Cortex of kidney (tissue), 1 donor: ENCODE measurements around the gene ZNF862.
"Not testable (repeated sequence)": the region's sequence is repeated elsewhere in the genome, so short reads cannot be mapped to it uniquely, and the experiment has no call there.

Experiments
- DNase-seq: peaks from one replicate; lab custom pipeline; 2025; lab: John Stamatoyannopoulos, UW

The ZNF862 gene

DNA sequence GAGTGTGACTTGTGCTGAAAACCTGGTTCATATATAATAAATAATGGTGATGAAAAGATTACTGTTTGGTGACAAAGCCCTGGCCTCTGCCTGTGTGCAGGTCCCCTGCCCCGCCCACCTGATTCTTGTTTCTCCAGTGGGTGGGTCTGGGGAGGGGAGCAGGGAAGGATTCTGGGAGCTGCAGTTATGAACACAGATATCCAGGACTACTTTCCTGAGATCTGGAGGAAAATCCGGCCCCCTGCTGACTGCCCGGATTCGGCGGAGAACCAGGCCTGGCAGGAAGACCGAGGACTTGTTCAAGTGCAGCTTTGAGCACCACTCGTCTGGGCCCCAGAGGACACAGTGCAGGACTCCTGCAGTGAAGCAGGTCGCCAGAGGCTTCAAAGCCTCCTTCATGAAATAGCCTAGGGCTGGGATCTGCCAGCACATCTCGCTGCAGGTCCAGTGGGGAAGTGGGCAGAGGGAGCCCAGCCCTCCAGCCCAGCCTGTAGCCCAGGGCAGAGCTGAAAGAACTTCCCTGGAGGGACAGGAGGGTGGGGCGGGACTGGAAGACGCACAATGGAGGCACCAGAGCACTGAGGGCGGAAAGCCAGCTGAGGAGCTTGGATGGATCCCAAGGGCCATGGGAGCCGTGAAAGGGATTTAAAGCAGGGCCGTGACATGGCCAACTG is 42.6 kb downstream of the ZNF862 start:
- DNase-seq = no peak

- no peak for DNase-seq
These were observed 43.4 kb downstream of the ZNF862 start for GRCh38 chr7:149881328-149882247.

DNA sequence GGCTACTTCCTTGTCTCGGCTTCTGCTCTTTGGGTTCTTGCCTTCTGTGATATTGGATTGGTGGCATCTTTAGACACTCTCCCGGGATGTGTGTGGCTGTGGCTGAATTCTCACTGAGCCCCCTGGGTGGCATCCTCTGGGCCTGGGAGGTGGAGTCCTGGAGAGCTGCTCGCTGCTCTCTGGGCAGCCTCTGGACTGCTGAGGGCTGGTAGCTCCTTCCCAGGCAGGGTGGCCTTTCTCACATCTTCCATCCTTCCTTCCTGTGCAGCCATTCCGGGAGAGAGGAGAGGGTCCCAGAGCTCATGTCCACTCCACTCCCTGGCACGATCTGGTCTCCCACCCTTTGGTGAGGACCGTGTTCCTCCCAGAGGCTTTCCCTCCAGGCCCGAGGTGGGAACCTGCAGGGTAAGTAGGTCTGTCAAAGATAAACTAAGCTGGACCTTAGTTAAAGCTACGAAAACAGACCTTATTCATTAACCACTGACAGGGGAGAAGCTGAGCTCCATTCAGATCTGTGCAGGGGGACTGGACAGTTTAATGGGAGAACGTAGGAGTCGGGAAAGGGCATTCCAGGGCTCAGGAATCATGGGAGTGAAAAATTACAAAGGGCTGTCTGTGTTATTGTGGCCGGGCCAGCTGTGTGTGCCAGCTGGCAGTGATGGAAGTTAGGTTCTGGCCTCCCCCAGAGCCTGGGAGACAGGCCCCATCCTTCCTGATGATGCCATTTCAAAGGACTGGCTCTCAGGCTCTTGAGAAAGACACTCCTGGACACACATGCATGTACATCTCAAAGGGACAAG is 44.3 kb downstream of the ZNF862 start:
- no peak for DNase-seq

DNA sequence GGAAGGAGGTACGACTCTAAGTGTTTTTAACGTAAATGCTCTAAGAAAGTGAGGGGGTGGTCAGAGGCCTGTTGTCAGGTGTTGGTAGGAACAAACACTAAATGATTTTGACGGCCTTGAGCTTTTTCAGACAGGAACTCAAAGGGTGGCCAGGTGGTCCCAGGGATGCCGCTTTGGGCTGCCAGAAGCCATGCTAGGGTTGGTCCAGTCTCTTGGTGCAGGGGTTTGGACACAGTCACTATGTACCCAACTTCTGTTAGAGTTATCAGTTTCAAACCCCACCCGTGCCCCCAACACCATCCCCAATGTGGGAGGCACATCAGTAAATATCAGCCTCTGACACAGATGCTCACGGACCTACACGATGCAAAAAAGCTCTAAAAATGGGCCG is 44.9 kb downstream of the ZNF862 start:
- no peak for DNase-seq

DNA sequence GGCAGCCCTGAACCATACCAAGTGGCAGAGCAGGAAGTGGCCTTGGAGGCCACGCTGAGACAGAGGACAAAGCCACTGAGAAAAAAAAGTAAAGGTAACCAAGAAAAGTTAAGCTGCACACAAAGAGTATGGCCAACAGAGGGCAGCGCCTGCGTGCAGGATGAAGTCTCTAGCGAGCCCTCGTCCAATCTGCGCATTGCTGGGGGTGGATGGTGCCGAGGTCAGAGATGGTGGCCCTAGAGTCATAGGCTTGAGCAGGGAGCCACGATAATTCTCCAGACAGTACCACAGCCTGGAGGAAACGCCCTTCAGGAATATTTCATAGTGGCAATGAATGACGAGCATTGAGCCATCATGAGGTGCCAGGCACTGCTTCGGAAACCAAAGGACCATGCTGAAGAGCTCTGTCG is 45.3 kb downstream of the ZNF862 start:
- no peak for DNase-seq

GRCh38 chr7:149884016-149884415 is 45.8 kb downstream of the ZNF862 start:
- DNase-seq = no peak

DNA sequence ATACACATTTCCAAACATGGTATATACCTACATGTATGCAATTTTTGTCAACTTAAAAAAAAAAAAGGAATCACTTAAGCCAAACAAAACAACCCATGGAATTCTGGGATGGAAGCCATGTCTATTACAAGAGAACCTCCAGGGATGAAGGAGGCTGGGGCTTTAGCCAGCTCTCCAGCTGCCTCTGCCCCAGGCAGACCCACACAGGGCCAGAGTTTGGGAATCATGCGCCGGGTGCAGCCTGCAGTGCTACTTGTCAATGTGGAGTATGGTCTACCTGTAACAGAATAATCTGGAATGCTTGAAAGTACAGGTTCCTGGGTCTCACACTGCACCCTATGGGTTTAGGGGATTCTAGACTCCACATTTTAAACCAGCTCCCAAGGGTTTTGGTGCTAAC is 46.4 kb downstream of the ZNF862 start:
- no peak for DNase-seq

- no peak for DNase-seq
These were observed 47.2 kb downstream of the ZNF862 start for GRCh38 chr7:149885191-149886017.

GRCh38 chr7:149886018-149886415 is 47.8 kb downstream of the ZNF862 start:
- DNase-seq = no peak

DNA sequence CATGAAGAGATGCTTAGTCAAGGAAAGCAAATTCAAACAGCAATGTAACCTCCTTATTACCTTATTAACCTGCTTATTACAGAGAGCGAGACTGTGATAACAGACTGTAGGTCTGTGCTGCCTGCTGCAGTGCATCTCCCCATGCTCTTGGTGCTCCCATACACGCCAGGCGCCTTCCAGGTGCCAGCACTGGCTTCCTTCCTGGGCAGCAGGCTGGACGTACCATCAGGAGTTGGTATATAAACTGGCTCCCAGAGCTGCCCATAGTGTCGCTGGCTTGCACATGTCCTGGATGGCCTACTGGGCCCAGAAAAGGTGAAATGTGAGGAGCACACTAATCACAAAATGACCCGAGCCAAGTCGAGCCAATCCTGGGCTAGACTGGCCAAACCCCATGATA is 49.1 kb downstream of the ZNF862 start:
- DNase-seq = no peak

DNA sequence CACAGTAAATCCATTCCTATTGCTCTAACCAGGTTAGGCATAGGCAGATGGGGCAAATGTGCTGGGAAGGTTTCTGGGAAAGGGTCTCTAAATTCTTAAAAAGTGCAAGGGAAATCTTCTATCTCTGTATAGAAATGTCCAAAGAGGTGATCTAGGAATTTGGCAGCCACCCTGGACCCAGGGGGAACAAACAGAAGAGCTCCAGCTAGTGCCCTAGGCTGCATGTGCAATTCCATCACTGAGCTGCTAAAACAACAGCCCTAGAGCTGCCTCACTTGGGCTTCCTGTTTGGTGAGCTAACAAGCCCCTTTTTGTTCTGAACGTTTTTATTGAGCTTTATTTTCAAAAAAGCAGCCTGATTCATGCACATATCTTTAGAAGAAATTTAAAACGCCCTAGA is 52.5 kb downstream of the ZNF862 start:
- DNase-seq = not testable (repeated sequence)

GRCh38 chr7:149894957-149895356 is 56.8 kb downstream of the ZNF862 start:
- not testable (repeated sequence) for DNase-seq

DNA sequence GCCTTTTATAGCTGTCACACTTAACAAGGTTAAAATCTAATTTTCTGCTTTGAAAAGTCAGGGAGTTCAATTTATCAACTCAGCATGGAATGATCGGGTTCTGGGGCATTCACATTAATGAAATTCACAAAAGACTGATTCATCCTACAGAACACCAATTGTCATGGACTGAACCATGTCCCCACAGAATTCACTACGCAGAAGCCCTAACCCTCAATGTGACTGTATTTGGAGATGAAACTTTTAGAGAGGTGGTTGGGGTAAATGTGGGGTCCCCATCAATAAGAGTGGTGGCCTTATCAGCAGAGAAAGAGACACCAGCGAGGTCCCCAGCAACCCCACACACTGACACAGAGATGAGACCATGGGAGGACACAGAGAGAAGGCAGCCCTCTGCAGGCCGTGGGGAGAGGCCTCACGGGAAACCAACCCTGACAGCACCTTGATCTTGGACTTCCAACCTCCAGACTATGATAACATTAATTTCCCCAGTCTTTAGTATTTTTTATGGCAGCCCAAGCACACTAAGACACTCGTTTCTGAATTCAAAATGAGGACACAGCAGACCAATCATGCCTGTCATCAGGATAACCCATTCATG is 69.7 kb downstream of the ZNF862 start:
- DNase-seq = not testable (repeated sequence)

DNA sequence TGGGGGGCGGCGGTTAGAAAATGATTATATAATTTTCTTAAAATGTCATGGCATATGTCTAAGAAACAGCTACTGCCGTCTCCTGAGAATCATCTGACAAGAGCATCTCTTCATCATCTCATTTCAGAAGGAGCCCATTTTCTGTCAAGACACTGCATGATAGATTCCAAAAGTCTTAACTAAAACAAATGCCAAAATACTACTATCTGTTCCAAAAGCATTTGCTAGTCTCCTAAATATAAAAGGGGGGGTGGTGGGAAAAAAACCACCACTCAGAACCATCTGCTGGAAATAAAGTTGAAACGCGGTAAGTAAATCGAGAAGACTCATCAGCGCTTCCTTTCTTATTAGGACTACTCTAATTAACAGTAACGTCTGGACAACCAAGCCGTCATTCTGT is 72.0 kb downstream of the ZNF862 start:
- DNase-seq = not testable (repeated sequence)

DNA sequence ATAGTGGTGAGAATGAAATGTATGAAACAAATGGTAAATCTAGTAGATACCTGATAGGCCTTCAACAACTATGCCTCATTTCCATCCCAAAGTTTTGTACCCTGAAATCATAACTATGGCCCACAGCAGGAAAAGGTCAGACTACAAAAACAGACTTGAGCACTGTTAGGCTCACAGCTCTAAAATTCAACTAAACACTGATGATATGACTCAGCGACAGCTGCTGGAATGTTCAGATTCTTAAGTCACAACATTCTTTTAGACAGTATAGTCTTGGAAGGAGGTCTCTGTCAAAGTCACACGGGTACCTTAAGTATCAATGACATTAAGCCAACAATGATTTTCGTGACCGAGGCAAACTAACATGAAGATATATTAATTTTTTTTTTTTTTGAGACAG is 74.0 kb downstream of the ZNF862 start:
- not testable (repeated sequence) for DNase-seq
